BLaER1 (cell line): Measurements from ENCODE around the gene TMEM131.
A peak's percentile ranks its signal among the peaks of the same experiment; 100 is the strongest.

Experiments
- H3K27ac ChIP-seq: shearing (Covaris generic); formaldehyde crosslinking; 2 replicates; pipeline ENCODE4 v1.8.1; 2022
- H3K27me3 ChIP-seq: shearing (Covaris generic); formaldehyde crosslinking; 2 replicates; pipeline ENCODE4 v1.8.1; 2022
- H3K36me3 ChIP-seq: shearing (Covaris generic); formaldehyde crosslinking; 2 replicates; pipeline ENCODE4 v1.8.1; 2022
- H3K4me1 ChIP-seq: shearing (Covaris generic); formaldehyde crosslinking; 2 replicates; pipeline ENCODE4 v1.8.1; 2022
- H3K4me2 ChIP-seq: shearing (Covaris generic); formaldehyde crosslinking; 2 replicates; pipeline ENCODE4 v1.8.1; 2022
- H3K4me3 ChIP-seq: shearing (Covaris generic); formaldehyde crosslinking; 2 replicates; pipeline ENCODE4 v1.8.1; 2022
- H3K9ac ChIP-seq: shearing (Covaris generic); formaldehyde crosslinking; 2 replicates; pipeline ENCODE4 v1.8.1; 2022
- H3K9me3 ChIP-seq: shearing (Covaris generic); formaldehyde crosslinking; 2 replicates; pipeline ENCODE4 v1.8.1; 2022
- H4K20me1 ChIP-seq: shearing (Covaris generic); formaldehyde crosslinking; 2 replicates; pipeline ENCODE4 v1.8.1; 2022
- Cebpa-rat ChIP-seq: shearing (Covaris generic); IDR thresholded peaks from 2 replicates; pipeline ENCODE4 v1.8.1; 2022

Gene TMEM131

DNA sequence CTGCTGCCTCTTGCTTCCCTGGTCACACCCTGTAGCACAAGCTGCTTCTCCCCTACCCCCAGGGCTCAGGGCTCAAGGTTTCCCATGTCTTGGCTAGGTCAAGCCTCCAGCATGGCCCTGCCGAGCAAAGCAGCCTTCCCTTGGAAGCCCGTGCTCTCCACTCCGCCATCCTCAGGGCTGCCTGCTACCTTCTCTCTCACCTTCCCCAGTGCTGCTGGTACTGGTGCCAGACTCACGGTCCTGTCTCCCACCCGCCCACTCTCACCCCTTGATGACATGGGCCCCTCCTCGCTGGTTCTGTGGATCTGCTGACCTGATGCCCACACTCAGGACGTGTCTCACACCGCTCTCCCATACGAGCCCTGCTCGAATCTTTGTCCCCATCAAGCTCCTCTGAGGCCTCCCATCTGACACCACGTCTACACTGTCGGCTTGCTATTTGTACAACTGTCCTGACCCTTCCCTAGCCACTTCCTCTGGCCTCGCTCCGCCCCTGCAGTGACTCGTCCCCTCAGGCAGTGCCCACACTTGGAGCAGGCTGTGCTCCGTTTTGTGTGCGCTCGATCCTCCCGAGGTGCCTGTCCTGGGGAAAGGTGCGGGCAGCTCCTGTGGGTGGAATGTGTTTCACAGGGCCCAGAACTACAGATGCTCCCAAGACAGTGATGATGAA lies 232.4 kb downstream of the TMEM131 start:
- Histone ChIP-seq H3K9ac (no peak overlapping the region), H3K4me1 (peaks cover 79% of the 10 kb centered on the region), H3K9me3 (no peaks in the 10 kb centered on the region), H4K20me1 (no peaks in the 10 kb centered on the region), H3K36me3 (peaks cover 73% of the 10 kb centered on the region), H3K4me3 (no peak overlapping the region), H3K27ac (no peak overlapping the region), H3K4me2 (no peak overlapping the region), H3K27me3 (no peaks in the 10 kb centered on the region)
- no peak for TF ChIP-seq Cebpa-rat

DNA sequence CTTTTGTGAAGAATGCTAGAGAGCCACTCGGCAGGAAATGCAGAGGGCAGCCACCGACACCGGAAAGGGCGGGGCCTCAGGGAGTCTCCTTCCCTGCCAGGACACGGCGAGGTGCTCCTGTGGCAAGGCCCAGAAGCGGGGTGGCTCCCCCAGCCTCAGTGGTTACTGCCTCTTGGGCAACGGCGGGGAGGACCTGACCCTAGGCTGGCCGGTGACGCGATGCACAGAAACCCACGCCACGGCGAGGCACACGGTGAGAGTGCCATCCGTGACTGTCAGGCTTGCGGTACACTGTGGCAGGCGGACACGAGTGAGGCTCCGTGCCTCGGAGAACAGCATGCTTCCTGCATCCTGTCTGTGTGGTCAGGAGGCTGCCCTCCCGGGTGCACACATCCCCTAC lies 234.6 kb downstream of the TMEM131 start:
- Histone ChIP-seq H3K36me3 (peaks cover 88% of the 10 kb centered on the region), H3K27ac (peak overlapping the region; percentile 62), H3K9ac (peak overlapping the region; percentile 22; the same call in 1 of the 2 replicates), H3K4me3 (peak overlapping the region; percentile 23; the same call in 1 of the 2 replicates), H3K4me2 (peak overlapping the region; percentile 76), H3K9me3 (no peaks in the 10 kb centered on the region), H3K4me1 (peaks cover 59% of the 10 kb centered on the region), H4K20me1 (no peaks in the 10 kb centered on the region), H3K27me3 (no peaks in the 10 kb centered on the region)
- no peak for TF ChIP-seq Cebpa-rat

DNA sequence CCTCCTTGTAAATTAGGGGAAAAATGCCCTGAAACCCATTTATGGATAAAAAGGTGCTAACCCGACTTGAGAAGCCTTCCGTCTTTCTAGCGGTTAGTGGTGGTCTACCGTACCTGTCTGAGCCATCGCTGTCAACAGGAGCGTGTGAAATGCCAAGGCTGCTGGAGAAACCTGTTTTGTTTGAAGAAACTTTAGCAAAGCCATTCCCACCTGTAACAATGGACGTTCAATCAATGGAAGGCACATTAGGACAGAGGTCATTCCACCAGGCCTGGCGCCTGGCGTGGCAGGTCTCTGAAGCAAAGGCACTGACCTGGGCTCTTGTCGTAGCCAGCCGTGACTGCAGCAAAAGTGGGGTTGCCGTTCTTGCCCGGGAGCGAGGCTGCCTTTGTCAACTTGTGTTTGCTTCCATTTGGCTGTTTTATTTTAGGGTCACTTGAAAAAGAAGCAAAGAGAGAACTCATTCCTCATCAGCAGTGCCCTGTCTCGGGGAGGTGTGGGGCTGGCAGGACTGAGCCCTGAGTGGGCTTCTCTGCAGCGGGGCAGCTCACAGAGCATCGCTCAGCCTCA lies 235.2 kb downstream of the TMEM131 start:
- no peak for TF ChIP-seq Cebpa-rat
- Histone ChIP-seq H3K4me2 (peak overlapping the region; percentile 76), H3K9ac (peak overlapping the region; percentile 22; the same call in 1 of the 2 replicates), H3K4me1 (peaks cover 59% of the 10 kb centered on the region), H4K20me1 (no peaks in the 10 kb centered on the region), H3K9me3 (no peaks in the 10 kb centered on the region), H3K27me3 (no peaks in the 10 kb centered on the region), H3K27ac (peak overlapping the region; percentile 62), H3K36me3 (peaks cover 88% of the 10 kb centered on the region), H3K4me3 (peak overlapping the region; percentile 23; the same call in 1 of the 2 replicates)

DNA sequence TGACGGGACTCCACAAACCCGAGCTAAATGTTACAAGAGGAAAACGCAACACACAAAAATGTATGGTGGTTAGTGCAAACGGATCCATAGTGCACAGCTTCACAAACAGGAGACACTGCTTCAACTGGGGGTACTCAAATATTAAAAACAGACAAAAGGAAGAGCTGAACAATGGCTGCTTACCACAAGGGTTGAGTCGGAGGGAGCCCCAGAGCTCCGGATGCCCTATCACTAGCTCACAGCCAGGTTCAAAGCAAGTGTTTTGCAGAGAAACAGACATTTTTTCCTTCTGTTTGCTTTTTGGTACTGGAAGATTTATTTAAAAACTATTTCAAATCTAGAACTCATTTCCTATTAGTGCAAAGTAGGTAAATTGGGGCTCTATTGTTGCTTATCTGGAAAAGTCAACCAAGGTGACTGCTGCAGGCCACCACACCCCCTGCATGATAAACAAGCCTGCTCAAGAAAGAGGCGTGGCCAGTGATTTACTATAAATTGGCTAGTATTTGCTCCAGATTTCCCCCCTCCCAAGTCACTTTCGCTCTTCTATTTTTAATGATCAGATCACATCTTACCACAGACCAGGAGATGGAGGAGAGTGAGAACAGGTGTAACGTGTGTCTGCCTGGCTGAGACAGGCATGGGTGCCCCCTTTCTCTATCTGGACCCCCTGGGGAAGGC lies 235.9 kb downstream of the TMEM131 start:
- Histone ChIP-seq H3K4me2 (peak overlapping the region; percentile 76), H3K4me3 (no peak overlapping the region), H4K20me1 (no peaks in the 10 kb centered on the region), H3K9me3 (no peaks in the 10 kb centered on the region), H3K4me1 (peaks cover 59% of the 10 kb centered on the region), H3K9ac (no peak overlapping the region), H3K36me3 (peaks cover 81% of the 10 kb centered on the region), H3K27ac (peak overlapping the region; percentile 46; the same call in 1 of the 2 replicates), H3K27me3 (no peaks in the 10 kb centered on the region)
- TF ChIP-seq Cebpa-rat = no peak

DNA sequence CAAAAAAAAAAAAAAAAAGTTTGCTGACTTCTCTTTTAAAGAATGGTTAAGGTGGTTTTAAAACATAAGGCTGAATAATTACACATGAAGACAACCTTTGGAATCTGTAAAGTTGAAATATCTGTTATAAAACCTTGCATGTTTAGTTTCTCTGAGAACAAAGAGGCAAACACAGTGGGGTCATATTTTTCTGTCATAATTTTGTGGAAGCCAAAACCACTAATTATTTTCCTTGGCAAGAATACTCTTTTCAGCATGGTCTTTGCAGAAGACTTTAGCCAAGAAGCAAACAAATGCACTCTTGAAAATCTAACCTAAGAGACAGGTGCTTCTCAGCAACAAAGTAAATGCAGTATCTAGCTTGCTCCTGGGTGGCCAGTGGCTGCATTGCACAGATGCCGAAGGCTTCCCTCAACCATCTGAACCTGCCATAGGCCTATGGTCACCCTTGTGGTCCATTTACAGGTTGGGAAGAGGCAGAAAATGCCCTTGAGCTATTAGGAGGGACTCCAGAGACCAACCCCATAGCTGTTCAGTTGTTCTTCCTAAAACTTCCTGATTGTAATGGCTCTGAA lies 237.5 kb downstream of the TMEM131 start:
- H3K4me1 ChIP-seq = peaks cover 69% of the 10 kb centered on the region
- H4K20me1 ChIP-seq = no peaks in the 10 kb centered on the region
- no peaks in the 10 kb centered on the region for H3K9me3 ChIP-seq
- no peaks in the 10 kb centered on the region for H3K27me3 ChIP-seq
- H3K4me3 ChIP-seq = no peak overlapping the region
- no peak overlapping the region for H3K9ac ChIP-seq
- H3K27ac ChIP-seq = peak overlapping the region; percentile 31; the same call in 1 of the 2 replicates
- no peak for TF ChIP-seq Cebpa-rat
- no peak overlapping the region for H3K4me2 ChIP-seq
- H3K36me3 ChIP-seq = peaks cover 64% of the 10 kb centered on the region

DNA sequence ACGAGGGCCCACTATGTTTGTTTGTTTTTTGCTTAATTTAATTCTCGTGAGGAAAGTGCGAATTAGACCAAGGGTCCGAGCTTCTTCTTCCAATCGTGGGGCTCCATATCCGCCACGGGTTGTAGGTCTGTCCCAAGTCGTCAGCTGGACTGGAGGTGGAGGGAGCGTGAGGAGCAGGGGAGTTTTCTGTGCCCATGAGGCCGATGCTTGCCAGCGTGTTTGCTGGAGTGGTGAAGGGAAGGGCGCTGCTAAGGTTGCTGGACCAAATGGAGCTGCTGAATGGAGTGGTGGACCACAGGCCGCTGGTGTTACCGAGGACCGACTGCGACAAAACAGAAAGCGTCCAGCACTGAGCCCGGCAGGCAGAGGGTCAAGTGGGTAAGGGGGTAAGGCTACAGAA lies 238.7 kb downstream of the TMEM131 start:
- Histone ChIP-seq H3K27ac (no peak overlapping the region), H3K4me3 (no peak overlapping the region), H3K36me3 (peaks cover 52% of the 10 kb centered on the region), H3K4me1 (peaks cover 76% of the 10 kb centered on the region), H3K9ac (no peak overlapping the region), H3K27me3 (no peaks in the 10 kb centered on the region), H3K4me2 (no peak overlapping the region), H4K20me1 (no peaks in the 10 kb centered on the region), H3K9me3 (no peaks in the 10 kb centered on the region)
- no peak for TF ChIP-seq Cebpa-rat

DNA sequence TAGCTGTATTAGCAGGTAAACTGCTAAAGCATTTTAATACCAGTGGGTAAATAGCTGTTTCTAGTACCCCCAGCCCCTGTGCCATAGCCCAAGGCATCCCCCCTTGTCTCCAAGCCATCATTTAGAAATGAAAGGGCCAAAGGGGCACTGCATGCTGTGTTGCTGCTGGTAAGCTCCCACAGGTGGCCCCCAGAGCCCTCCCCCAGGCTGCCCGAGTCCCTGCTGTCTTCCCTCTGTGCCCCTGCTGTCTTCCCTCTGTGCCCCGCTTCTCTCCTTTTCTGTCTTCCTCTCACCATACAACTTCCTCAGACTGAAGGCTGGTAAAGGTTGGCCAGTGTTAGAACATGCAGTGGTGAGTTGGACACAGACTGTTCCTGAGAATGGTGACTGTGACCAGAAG lies 240.3 kb downstream of the TMEM131 start:
- Histone ChIP-seq H3K4me3 (peak overlapping the region; percentile 27; the same call in 1 of the 2 replicates), H3K27ac (peak overlapping the region; percentile 79), H3K27me3 (no peaks in the 10 kb centered on the region), H3K4me2 (peak overlapping the region; percentile 90), H4K20me1 (no peaks in the 10 kb centered on the region), H3K9ac (peak overlapping the region; percentile 61), H3K9me3 (no peaks in the 10 kb centered on the region), H3K36me3 (peaks cover 37% of the 10 kb centered on the region), H3K4me1 (peaks cover 74% of the 10 kb centered on the region)
- no peak for TF ChIP-seq Cebpa-rat

DNA sequence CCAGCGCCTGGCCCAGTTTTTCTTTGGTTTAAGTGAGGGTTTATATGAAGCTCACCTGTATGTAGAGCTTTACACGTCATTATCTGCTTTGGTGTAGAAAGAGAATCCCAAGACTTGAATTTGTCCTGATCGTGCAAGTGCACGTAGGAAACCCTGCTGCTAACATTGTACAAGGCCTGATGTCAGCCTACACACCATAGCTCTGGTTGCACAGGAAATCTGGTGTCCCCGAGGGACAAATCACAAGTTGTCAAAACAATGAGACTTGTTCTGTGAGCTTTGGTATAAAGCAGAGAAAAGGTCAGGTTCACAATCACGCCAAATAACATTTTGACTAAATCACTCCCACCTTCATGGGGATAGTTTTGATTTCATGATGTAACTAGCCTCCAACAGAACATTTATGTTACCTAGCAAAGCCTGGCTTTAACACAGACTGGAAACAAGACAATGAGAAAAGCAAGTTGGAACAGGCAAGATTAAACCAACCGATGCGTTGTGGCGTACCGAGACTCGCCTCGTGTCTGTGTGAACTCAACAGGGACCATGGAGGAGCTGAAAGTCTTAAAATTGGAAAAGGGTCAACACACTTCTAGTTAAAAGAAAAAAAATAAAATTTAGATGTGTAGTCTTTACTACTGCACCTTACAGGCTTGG lies 240.9 kb downstream of the TMEM131 start:
- no peak for TF ChIP-seq Cebpa-rat
- Histone ChIP-seq H3K4me3 (peak overlapping the region; percentile 27), H3K4me2 (peak overlapping the region; percentile 90), H4K20me1 (no peaks in the 10 kb centered on the region), H3K27me3 (no peaks in the 10 kb centered on the region), H3K4me1 (peaks cover 73% of the 10 kb centered on the region), H3K9ac (peak overlapping the region; percentile 61), H3K9me3 (no peaks in the 10 kb centered on the region), H3K36me3 (peaks cover 31% of the 10 kb centered on the region), H3K27ac (peak overlapping the region; percentile 79)
